HG02852 (cell line): ENCODE measurements around the gene TMBIM1.
"Not testable (repeated sequence)": the region's sequence is repeated elsewhere in the genome, so short reads cannot be mapped to it uniquely, and the experiment has no call there.

Experiments used
- ATAC-seq: cut with Tn5 transposase; IDR thresholded peaks from one replicate; pipeline ENCODE4 v1.9.1; 2021; ENCODE audit warnings: mild to moderate bottlenecking, moderate library complexity; ENCODE audit not compliant: unreplicated experiment

The TMBIM1 gene

GRCh38 chr2:218291318-218292047 lies 820 bp downstream of the TMBIM1 start:
- ATAC-seq = no peak

DNA sequence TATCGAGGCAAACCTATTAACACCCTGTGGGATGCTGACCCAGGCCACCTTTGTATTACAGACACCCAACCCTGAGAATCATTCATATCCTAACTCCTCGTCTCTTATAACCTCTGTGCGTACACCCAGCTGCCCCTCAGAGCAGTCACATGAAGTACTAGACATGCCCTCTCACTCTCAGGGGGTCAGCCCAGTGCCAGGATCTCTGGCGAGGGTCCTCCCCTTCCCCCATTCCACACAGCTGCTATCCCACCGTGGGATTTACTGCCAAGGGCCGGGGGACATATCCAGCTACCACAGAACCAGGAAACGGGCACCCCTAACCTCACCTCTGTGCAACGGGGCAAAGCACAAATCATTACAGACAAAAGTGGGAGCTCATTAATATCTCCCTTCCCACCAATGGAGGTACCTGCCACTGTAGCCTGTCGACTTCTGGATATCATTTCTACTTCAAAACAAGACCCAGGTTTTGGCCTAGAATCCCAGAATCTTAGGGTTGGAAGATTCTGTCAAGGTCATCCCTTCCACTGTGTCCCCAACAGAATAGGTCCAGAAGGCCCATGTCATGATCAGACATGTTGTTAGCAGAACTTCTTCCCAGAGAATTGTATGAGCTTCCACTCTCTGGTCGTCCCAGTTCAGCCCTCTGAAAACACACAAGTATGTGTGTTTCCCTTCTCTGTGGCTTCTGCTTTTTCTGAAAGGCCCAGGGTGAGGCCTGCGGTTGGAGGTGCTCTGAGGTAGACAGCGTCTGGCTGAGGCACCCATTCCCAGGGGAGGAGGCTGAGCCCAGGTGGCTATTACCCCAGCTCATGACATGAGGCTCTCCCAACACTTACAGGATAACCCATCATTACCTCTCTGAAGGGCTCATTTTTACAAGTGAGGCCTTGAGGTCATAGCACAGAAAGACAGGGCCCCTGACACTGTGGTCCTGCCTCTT lies 1.7 kb downstream of the TMBIM1 start:
- peak; percentile 44 for ATAC-seq

- ATAC-seq = no peak
Measured at GRCh38 chr2:218289639-218290315, 2.5 kb downstream of the TMBIM1 start.

- peak; percentile 66 for ATAC-seq
Measured at GRCh38 chr2:218286570-218287459, 5.5 kb downstream of the TMBIM1 start.

DNA sequence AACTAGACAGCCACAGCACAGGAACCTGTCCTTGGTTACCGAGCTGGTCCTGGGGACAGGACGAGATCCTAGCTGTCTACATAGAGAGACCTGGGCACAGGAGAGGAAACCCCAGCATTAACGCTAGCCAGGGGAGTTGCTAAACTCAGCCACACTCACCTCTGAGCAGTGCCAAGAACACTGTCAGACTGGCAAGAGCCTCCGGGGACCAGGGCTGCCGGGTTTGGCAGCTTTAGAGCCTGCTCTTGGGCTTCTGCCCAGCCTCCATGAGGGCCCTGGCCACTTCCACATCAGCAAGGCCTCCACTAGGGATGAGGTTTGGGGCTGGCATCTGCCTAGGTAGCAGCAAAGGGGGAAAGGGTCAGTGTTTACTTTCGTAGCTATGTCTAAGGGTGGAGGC lies 6.7 kb downstream of the TMBIM1 start:
- ATAC-seq = no peak

- peak; percentile 57 for ATAC-seq
Measured at GRCh38 chr2:218284106-218284811, 8.0 kb downstream of the TMBIM1 start.

DNA sequence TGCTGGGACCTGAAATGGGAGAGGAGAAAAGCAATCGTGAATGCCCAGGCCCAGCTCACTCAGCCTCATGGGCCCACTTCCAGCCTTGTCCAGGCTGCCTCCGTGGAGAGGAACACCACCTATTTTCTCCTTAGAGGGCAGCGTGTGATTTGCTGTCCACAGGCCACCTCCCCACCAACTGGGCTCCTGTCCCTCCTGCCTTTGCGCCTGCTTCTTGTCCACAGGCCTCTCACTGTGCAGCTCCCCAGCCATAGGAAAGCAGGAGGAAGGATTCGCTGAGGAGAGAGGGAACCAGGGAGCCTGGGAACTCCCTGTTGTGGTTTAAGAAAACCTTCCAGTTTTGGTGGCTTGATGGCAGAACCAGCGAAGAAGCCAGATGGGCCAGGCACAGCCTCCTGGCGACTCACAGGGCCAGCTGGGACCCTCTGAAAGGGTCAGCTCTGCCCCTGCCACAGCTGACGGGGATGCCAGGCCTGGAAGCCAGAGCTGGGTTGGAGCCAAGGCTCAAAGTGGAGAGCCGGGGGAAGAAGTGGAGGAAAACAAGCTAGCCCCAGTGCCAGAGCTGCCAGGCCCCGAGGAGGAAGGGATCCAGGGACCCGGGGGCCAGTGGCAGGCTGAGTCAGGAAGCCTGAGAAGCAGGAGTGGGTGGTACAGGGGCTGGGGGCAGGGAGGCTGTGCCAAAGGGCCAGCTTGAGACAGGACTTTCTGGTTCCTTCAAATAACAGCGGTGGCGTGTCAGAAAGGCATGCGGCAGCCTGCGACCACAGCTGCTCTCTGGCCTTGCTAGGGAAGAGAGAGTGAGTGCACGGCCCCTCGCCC lies 9.9 kb downstream of the TMBIM1 start:
- ATAC-seq = no peak

- no peak for ATAC-seq
Measured at GRCh38 chr2:218281449-218281848, 10.9 kb downstream of the TMBIM1 start.

DNA sequence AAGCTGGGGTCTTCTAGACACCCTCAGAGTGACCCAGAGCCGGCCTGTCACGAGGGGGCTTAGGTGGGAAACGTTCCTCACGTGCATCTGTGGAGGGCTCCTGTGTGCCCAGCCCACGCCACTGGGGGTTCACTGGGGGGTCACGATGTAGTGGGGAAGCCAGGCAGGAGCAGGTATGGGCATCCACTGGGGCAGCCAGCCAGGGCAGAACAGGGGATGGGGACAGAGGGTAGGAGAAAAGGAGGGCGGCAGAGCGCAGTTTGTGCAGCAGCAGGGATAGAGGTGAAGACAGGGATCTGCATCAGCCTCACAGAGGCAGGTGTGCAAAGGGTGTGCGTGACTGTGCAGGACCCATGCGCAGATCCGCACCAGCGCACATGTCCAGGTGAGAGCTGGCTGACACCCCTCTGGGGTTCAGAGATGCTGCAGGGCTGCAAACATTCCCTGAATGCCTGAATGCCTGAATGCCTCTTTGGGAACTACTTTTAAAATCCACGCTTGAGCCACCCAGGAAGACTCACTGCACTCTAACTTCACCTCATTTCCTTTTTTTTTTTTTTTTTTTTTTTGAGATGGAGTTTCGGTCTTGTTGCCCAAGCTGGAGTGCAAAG lies 11.9 kb downstream of the TMBIM1 start:
- ATAC-seq = no peak

- no peak for ATAC-seq
Measured at GRCh38 chr2:218278531-218279360, 13.6 kb downstream of the TMBIM1 start.

DNA sequence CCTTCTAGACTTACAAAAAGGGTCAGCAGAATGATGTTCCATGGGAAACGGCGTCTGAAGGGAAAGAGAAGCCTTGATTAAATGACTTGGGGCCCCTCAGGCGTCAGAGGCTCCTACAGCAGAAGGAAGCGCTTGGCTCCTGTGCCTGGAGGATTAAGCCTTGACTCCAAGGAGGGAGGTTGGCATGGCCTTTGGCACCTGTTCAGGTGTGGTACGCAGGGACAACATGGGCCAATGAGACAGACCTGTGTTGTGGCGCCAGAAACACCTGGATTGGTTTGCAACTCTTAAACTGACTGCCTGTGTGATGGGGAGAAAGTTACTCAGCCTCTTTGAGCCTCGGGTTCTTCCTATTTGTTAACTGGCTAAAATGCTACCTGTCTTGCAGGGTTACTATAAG lies 14.4 kb downstream of the TMBIM1 start:
- ATAC-seq = no peak

DNA sequence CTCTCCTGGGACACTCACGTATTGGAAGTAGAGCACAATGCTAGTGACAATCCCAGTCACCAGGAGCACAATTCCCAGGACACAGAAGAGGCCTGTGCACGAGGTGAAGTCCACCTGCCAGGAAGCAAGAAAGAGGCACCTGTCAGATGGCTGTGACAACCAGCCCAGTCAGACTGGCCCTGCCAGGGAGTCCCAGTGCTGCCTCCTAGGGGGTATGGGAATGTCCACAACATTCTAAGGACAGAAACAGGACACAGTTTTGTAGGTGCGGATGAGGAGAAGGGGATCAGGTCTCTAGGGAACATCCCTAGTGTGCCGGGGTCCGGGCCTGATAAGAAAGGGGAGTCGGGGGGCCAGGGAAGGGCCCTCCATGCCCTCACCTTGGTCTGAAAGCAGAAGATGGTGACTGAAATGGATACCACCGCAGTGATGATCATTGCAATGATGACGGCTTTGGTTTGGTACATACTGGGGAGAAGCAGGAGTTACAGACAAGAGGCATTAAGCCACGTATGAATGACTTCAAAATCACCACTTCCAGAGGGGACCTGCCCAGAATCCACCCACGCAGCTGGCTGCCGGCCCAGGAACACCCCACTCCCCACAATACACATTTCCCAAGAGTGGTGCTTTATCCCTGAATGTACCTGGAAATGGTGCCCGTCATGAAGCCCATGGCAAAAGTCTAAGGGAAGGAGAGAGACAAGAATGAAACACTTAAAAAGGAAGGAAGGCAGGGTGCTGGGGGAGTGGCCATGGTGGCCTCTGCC lies 15.1 kb downstream of the TMBIM1 start:
- no peak for ATAC-seq

DNA sequence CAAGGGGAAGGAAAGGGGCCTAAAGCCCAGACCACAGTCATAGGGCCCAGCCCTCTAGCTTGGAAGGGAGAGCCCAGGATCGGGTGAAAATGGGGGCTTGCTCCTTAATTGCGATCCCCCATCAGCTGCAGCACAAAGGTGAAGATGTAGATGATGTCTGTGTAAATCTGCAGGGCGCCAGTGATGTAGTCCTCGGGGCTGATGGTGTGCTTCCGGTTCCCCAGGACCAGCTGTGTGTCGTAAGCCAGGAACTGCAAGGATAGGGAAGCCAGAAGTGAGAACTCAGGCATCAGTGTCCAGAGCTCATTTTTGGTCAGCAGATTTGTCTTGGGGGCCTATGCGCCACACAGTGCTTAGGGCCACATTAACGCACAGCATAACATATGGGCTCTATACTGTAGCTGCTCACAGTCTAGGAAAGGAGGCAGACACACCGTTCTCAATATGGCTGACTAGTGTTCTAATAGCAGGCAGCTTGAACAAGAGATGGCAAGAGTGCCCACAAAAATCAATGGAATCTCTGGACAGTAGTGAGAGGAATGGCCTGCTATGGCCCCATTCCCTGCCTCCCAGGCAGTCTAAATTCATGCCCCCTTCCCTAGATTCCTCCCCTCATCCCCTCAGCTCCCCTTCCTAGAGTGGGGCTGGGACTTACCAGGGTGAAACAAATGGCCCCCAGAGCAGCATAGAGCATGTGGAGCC lies 16.8 kb downstream of the TMBIM1 start:
- ATAC-seq = no peak

DNA sequence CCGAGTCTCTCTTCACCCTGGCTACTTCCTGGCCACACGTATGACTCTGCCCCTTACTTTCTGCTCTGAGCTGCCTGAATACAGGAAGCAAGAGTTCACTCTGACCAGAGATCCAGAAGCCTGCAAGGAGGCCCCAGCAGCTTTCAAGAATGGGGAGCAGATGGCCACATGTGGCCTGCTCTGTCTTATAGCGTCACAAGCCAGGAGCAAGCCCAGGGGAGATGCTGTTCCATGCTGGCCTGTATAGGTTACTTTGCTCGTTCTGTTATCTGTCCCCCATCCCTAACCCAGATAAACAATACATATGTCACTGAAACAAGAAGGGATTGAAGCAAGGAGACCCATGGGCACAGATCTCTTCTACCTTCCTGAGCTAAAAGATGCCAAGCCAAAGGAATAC lies 17.7 kb downstream of the TMBIM1 start:
- ATAC-seq = no peak

DNA sequence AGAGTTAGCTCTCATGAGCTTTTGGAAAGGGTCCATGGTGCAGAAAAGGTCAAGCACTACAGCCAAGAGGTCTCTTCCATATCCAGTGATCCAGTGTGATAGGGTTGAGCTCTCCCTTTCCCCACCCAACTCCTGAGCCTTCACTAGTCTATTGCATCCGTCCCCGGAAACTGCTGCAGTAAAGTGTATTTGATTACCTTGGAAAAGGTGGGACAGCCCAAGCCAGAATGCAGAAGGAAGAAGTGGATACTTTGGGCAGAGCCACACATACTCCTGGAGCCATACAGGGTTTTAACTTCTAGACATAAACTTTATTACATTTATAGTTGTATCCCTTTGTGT lies 18.4 kb downstream of the TMBIM1 start:
- no peak for ATAC-seq

GRCh38 chr2:218273214-218273907 lies 18.9 kb downstream of the TMBIM1 start:
- ATAC-seq = not testable (repeated sequence)
